GM23338 (cell line): Measurements from ENCODE around the gene KHDC1. TPM values are rescaled to one million over a fixed set of nuclear protein-coding genes. Genes with fewer than 3 reads are reported as not detected.

Source experiments
- ATAC-seq: fragments of 200-7000 bp; cut with Tn5 transposase; 3 replicates; pipeline ENCODE4 v1.9.1; 2020
- DNase-seq: peaks from one replicate; pipeline ENCODE4 v3.0.0-alpha.2; 2015; ENCODE audit warnings: low spot score
- H2AFZ ChIP-seq: fragments of 200-600 bp; sonication (generic); 2 replicates; pipeline ENCODE4 v1.8.0; 2016; ENCODE audit warnings: antibody characterized with exemption, mild to moderate bottlenecking, moderate library complexity
- H3F3A ChIP-seq: fragments of 200-600 bp; sonication (generic); replicated peaks from 2 replicates; pipeline ENCODE4 v1.8.0; 2017; ENCODE audit warnings: antibody characterized with exemption, mixed run types, low read depth
- H3K27ac ChIP-seq: fragments of 200-600 bp; sonication (generic); 2 replicates; pipeline ENCODE4 v1.6.1; 2016; ENCODE audit warnings: low read depth
- H3K27me3 ChIP-seq: fragments of 200-600 bp; sonication (generic); 2 replicates; pipeline ENCODE4 v1.8.0; 2016; ENCODE audit warnings: mild to moderate bottlenecking, mixed run types, moderate library complexity; ENCODE audit not compliant: insufficient read depth
- H3K36me3 ChIP-seq: fragments of 200-600 bp; sonication (generic); 2 replicates; pipeline ENCODE4 v1.8.0; 2016; ENCODE audit warnings: mild to moderate bottlenecking; ENCODE audit not compliant: insufficient read depth
- H3K4me1 ChIP-seq: fragments of 200-600 bp; sonication (generic); 2 replicates; pipeline ENCODE4 v1.8.0; 2016; ENCODE audit warnings: mild to moderate bottlenecking, moderate library complexity; ENCODE audit not compliant: insufficient read depth
- H3K4me2 ChIP-seq: fragments of 200-600 bp; sonication (generic); 2 replicates; pipeline ENCODE4 v1.7.1; 2017; ENCODE audit warnings: mixed run types
- H3K4me3 ChIP-seq: fragments of 200-600 bp; sonication (generic); 2 replicates; pipeline ENCODE4 v1.6.1; 2016; ENCODE audit warnings: mixed run types
- H3K79me2 ChIP-seq: fragments of 200-600 bp; sonication (generic); replicated peaks from 2 replicates; pipeline ENCODE4 v1.8.0; 2017; ENCODE audit warnings: mild to moderate bottlenecking; ENCODE audit not compliant: insufficient read depth
- H3K9me2 ChIP-seq: fragments of 200-600 bp; sonication (generic); 2 replicates; pipeline ENCODE4 v1.8.0; 2017; ENCODE audit not compliant: insufficient read depth
- H4K20me1 ChIP-seq: fragments of 200-600 bp; sonication (generic); replicated peaks from 2 replicates; pipeline ENCODE4 v1.8.0; 2017; ENCODE audit warnings: mild to moderate bottlenecking; ENCODE audit not compliant: insufficient read depth
- H3K27ac Mint-ChIP-seq: 2 replicates; pipeline ENCODE4 v1.8.0; 2020; ENCODE audit warnings: inconsistent platforms, mild to moderate bottlenecking, moderate library complexity, mixed read lengths
- H3K27me3 Mint-ChIP-seq: 3 replicates; pipeline ENCODE4 v1.8.0; 2022; ENCODE audit warnings: low read depth, mild to moderate bottlenecking, moderate library complexity, mixed read lengths, inconsistent platforms; ENCODE audit not compliant: insufficient read depth, poor library complexity
- H3K36me3 Mint-ChIP-seq: 3 replicates; pipeline ENCODE4 v1.8.0; 2021; ENCODE audit warnings: low read depth, mild to moderate bottlenecking, inconsistent platforms, moderate library complexity, mixed read lengths
- H3K4me1 Mint-ChIP-seq: 3 replicates; pipeline ENCODE4 v1.8.0; 2020; ENCODE audit warnings: mild to moderate bottlenecking, inconsistent platforms, mixed read lengths
- H3K4me3 Mint-ChIP-seq: 3 replicates; pipeline ENCODE4 v1.8.0; 2021; ENCODE audit warnings: moderate library complexity, mild to moderate bottlenecking, inconsistent platforms, mixed read lengths
- H3K9me3 Mint-ChIP-seq: 3 replicates; pipeline ENCODE4 v1.8.0; 2020; ENCODE audit warnings: moderate library complexity, mild to moderate bottlenecking, inconsistent platforms, mixed read lengths
- CREB1 ChIP-seq: fragments of 250-450 bp; sonication (Bioruptor Pico); IDR thresholded peaks from 2 replicates; pipeline ENCODE4 v1.5.0; 2020; ENCODE audit warnings: low read depth, mild to moderate bottlenecking, moderate library complexity
- CTCF ChIP-seq, 2 experiments: fragments of 200-600 bp in 1 of 2; sonication (generic) in 1 of 2; conservative IDR thresholded peaks; 2 replicates each; pipeline versions ENCODE4 v1.5.1 to v1.6.1; 2016 to 2017; ENCODE audit warnings: antibody characterized with exemption in 2 of 2, low read depth in 2 of 2, mild to moderate bottlenecking in 2 of 2, moderate library complexity in 1 of 2
- ETS1 ChIP-seq: IDR thresholded peaks from 2 replicates; pipeline ENCODE4 v1.6.1; 2016; ENCODE audit warnings: antibody characterized with exemption
- EZH2 ChIP-seq: fragments of 200-600 bp; sonication (generic); IDR thresholded peaks from one replicate; pipeline ENCODE4 v1.8.0; 2017; ENCODE audit warnings: antibody characterized with exemption, mild to moderate bottlenecking, low read depth; ENCODE audit not compliant: unreplicated experiment
- EZH2phosphoT487 ChIP-seq: fragments of 200-600 bp; sonication (generic); IDR thresholded peaks from one replicate; pipeline ENCODE4 v1.8.1; 2018; ENCODE audit warnings: antibody characterized with exemption; ENCODE audit not compliant: unreplicated experiment
- JUNB ChIP-seq: IDR thresholded peaks from one replicate; pipeline ENCODE4 v1.6.1; 2016; ENCODE audit warnings: antibody characterized with exemption; ENCODE audit not compliant: unreplicated experiment
- POLR2AphosphoS5 ChIP-seq: IDR thresholded peaks from 2 replicates; pipeline ENCODE4 v1.6.1; 2016; ENCODE audit warnings: antibody characterized with exemption, low read depth
- REST ChIP-seq: IDR thresholded peaks from one replicate; pipeline ENCODE4 v1.6.1; 2018; ENCODE audit warnings: antibody characterized with exemption; ENCODE audit not compliant: unreplicated experiment
- STAT1 ChIP-seq: IDR thresholded peaks from one replicate; pipeline ENCODE4 v1.6.1; 2016; ENCODE audit warnings: antibody characterized with exemption; ENCODE audit not compliant: unreplicated experiment
- ZNF114 ChIP-seq: fragments of 250-450 bp; sonication (Bioruptor Pico); IDR thresholded peaks from 2 replicates; pipeline ENCODE4 v1.5.0; 2020; ENCODE audit warnings: mild to moderate bottlenecking, moderate library complexity
- ZNF331 ChIP-seq: fragments of 250-450 bp; sonication (Bioruptor Pico); IDR thresholded peaks from 2 replicates; pipeline ENCODE4 v1.5.0; 2020; ENCODE audit warnings: low read depth, mild to moderate bottlenecking, moderate library complexity
- ZNF462 ChIP-seq: fragments of 250-450 bp; sonication (Bioruptor Pico); IDR thresholded peaks from 2 replicates; pipeline ENCODE4 v1.5.0; 2020; ENCODE audit warnings: mild to moderate bottlenecking, moderate library complexity
- polyA plus RNA-seq: library from polyadenylated mRNA; unstranded; fragments of >200 nt; fragmentation: Nextera tagmentation; extraction: Ambion mirVana; gene quantifications from 2 replicates; pipeline ENCODE4 v1.2.1, GENCODE V29; 2016
- total RNA-seq: library from RNA; depleted of rRNA; stranded (reverse); fragments of >200 nt; shearing (Covaris generic); gene quantifications from 2 replicates; pipeline ENCODE4 v1.2.3, GENCODE V29; 2014

The KHDC1 gene
- total and polyA plus RNA-seq, 2 experiments from 2014 or later, result 5.6 to 6.9 TPM

DNA sequence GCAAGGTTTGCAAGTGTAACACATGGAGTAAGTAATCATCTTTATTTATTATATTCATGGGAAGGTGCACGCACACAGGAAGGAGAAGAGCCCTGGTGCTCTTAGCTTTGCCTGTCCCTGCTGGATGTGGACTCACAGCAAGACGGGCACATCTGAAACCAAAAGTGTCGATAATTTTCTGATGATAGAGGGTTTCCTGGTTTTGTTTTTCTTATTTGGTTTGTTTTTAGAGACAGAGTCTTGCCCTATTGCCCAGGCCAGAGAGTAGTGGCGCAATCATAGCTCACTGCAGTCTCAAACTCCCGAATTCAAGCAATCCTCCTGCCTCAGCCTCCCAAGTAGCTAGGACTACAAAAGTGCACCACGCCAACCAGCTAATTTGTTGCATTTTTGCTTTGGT is 29.9 kb downstream of the KHDC1 start (continued):
- TF ChIP-seq ZNF462 (CRISPR knock-in tag), result no peak
- TF ChIP-seq ZNF114 (CRISPR knock-in tag), result no peak
- no peak for TF ChIP-seq STAT1
- no peak for TF ChIP-seq JUNB
- no peak for TF ChIP-seq EZH2phosphoT487
- no peak for TF ChIP-seq EZH2
- no peak for TF ChIP-seq ETS1
- no peak for TF ChIP-seq CREB1 (CRISPR knock-in tag)
- no peak for TF ChIP-seq ZNF331
- no peak for TF ChIP-seq POLR2AphosphoS5

GRCh38 chr6:73231986-73232391 is 31.0 kb downstream of the KHDC1 start:
- ATAC-seq (no peak), DNase-seq (no peak)
- H3K79me2 ChIP-seq, result no peaks in the 10 kb centered on the region
- no peak for TF ChIP-seq REST
- no peak for TF ChIP-seq ETS1
- TF ChIP-seq ZNF331, result no peak
- no peak for TF ChIP-seq CTCF (conservative IDR thresholded peaks at IDR 0.05; ENCODE audit: low read depth in 2 of 2)
- TF ChIP-seq CREB1 (CRISPR knock-in tag), result no peak
- TF ChIP-seq STAT1, result no peak
- Mint-ChIP-seq H3K36me3 (no peaks in the 10 kb centered on the region), H3K4me1 (peaks cover 5% of the 10 kb centered on the region; the same call in 1 of the 3 replicates), H3K27ac (no peak overlapping the region), H3K9me3 (no peaks in the 10 kb centered on the region), H3K27me3 (peaks cover 4% of the 10 kb centered on the region), H3K4me3 (no peak overlapping the region)
- no peaks in the 10 kb centered on the region for H3K36me3 ChIP-seq
- H3K4me1 ChIP-seq, result peaks cover 7% of the 10 kb centered on the region; the same call in 1 of the 2 replicates
- no peak overlapping the region for H3K27ac ChIP-seq
- H3K9me2 ChIP-seq, result no peaks in the 10 kb centered on the region
- H3K4me3 ChIP-seq, result no peak overlapping the region
- H2AFZ ChIP-seq, result no peak overlapping the region
- H3K4me2 ChIP-seq, result no peak overlapping the region
- no peaks in the 10 kb centered on the region for H4K20me1 ChIP-seq
- H3F3A ChIP-seq, result no peaks in the 10 kb centered on the region
- H3K27me3 ChIP-seq, result no peaks in the 10 kb centered on the region
